GM12864 (cell line): ENCODE data around the gene SLC5A9.
"Not testable (repeated sequence)": the region's sequence is repeated elsewhere in the genome, so short reads cannot be mapped to it uniquely, and the experiment has no call there.

ENCODE experiments used
- DNase-seq: peaks from one replicate; pipeline ENCODE4 v3.0.0-alpha.2; 2011; ENCODE audit warnings: low read depth
- H3K4me3 ChIP-seq: 2 replicates; pipeline ENCODE4 v1.5.1; 2011; ENCODE audit warnings: mild to moderate bottlenecking, low read depth, low read length, control low read depth
- TF ChIP-seq, protein P1 (sequence below): IDR thresholded peaks from 2 replicates; pipeline ENCODE4 v1.5.1; 2011; ENCODE audit warnings: low read depth, mild to moderate bottlenecking, moderate library complexity, low read length, control low read depth, inconsistent platforms; ENCODE audit errors: missing control alignments

The SLC5A9 gene

DNA sequence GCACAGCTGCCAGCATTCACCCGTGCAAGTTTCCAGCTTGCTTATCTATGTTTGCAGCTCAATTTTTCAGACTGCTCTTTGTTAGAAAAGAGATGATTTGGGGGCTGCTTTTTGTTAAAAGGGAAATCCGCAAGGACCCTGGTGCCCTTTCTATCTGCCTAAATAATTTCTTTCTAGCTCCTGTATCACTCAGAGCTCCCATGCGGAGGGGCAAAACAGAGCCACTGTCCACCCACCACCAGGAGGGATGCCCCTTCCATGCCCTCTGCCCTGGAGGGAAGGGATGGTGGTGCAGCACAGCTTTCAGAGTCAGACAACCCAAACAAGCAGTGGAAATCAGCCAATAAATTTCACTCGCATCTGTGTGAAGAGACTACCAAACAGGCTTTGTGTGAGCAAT lies 13.9 kb upstream of the SLC5A9 start:
- no peak for DNase-seq
- TF ChIP-seq, protein P1, sequence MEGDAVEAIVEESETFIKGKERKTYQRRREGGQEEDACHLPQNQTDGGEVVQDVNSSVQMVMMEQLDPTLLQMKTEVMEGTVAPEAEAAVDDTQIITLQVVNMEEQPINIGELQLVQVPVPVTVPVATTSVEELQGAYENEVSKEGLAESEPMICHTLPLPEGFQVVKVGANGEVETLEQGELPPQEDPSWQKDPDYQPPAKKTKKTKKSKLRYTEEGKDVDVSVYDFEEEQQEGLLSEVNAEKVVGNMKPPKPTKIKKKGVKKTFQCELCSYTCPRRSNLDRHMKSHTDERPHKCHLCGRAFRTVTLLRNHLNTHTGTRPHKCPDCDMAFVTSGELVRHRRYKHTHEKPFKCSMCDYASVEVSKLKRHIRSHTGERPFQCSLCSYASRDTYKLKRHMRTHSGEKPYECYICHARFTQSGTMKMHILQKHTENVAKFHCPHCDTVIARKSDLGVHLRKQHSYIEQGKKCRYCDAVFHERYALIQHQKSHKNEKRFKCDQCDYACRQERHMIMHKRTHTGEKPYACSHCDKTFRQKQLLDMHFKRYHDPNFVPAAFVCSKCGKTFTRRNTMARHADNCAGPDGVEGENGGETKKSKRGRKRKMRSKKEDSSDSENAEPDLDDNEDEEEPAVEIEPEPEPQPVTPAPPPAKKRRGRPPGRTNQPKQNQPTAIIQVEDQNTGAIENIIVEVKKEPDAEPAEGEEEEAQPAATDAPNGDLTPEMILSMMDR, result no peak
- no peak overlapping the region for H3K4me3 ChIP-seq

DNA sequence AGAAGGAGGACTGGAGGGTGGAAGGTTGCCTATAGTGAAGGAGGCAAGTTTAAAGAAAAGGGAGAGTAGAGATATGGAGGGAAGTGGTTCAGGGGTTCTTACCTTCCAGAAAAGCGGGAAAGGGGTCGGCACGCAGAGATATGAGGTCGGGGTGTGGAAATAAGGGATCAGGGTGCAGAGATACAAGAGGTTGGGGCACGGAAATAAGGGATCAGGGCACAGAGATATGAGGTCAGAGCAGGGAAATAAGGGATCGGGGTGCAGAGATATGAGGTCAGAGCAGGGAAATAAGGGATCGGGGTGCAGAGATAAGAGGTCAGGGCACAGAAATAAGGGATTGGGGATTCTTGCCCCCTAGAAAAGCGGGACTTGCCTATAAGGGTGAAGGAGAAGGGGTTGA lies 9.1 kb upstream of the SLC5A9 start:
- H3K4me3 ChIP-seq, DNase-seq: not testable (repeated sequence)

DNA sequence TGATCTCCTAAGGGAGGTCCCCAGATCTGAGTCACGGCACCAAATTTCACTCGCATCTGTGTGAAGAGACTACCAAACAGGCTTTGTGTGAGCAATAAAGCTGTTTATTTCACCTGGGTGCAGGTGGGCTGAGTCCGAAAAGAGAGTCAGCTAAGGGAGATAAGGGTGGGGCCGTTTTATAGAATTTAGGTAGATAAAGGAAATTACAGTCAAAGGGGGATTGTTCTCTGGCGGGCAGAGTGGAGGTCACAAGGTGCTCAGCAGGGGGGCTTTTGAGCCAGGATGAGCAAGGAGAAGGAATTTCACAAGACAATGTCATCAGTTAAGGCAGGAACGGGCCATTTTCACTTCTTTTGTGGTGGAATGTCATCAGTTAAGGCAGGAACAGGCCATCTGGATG lies 8.2 kb upstream of the SLC5A9 start:
- not testable (repeated sequence) for DNase-seq, H3K4me3 ChIP-seq

DNA sequence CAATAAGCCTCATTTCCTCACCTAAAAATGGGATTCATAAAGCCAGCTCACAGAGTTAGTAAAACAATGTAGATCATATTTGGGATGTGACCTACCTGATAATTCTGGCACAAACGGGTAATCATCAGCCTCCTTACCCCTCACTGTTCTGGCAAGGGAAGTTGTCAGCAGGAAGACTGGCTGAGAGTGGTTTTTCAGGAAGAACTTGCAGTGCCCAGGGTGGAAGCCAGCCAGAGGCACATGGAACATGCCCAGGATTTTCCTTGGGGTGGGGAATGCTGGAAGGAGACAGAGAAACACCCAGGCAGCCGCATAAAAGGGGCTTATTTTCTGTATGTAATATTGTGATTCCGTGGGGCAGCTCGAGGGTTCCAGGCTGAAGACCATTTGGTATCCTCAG lies 7.7 kb upstream of the SLC5A9 start:
- TF ChIP-seq, protein P1, result no peak
- no peak overlapping the region for H3K4me3 ChIP-seq
- DNase-seq, result no peak

DNA sequence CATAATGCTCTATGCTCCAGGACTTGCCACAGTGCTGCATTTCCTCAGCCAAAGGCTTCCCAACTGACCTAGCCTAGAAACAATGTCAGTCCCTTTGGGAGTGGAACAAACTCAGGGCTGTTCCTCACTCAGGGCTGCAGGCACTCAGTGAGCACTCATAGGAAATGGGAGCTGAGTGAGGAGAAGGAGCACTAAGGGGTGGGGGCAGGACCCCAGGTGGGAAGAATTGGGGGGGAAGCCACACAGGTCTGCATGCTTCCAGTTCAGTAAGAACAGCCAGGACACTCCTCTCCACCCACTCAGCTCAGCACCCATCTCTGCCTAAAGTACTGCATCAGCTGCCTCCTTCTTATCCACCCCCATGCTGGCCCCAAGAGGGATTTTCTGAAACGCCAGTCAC lies 7.3 kb upstream of the SLC5A9 start:
- TF ChIP-seq, protein P1, result no peak
- H3K4me3 ChIP-seq, result no peak overlapping the region
- DNase-seq, result no peak

DNA sequence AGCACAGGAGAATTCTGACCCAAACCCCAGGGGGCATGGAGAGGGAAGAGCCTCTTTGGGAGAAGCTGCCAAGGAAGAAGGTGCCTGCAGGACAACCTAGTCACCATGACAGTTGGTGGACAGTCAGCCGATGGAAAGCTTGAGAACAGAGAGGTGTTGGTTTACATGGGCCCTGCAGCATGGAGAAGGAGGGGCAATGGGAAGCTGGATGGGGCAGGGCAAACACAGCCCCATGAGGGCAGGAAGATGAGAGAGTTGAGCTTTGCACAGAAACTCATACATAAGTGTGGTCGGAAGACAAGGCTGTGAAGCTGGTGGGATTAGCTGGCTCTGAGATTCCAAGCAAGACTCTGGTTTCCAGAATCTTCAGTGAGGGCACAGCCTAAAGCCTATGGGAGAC lies 6.6 kb upstream of the SLC5A9 start:
- TF ChIP-seq, protein P1, result no peak
- DNase-seq, result no peak
- H3K4me3 ChIP-seq, result no peak overlapping the region

DNA sequence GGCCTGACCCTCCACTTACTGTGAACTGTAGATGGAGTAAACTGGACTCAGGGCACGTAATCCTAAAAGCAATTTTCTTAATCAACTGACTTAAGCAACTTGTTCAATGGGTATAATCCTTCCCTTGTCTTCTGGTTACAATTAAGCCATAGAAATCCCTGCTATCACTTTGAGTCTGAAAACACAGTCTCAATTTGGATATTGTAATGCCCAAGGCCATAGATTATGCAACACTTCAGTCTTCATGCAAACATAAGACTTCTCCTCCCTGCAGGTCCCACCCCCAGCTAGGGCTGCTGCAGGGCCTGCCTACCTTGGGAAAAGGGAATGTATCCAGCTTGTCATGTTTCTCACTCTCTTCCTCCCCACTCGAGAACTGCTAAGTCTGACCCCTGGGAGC lies 6.2 kb upstream of the SLC5A9 start:
- DNase-seq, result no peak
- TF ChIP-seq, protein P1, result no peak
- H3K4me3 ChIP-seq, result no peak overlapping the region

DNA sequence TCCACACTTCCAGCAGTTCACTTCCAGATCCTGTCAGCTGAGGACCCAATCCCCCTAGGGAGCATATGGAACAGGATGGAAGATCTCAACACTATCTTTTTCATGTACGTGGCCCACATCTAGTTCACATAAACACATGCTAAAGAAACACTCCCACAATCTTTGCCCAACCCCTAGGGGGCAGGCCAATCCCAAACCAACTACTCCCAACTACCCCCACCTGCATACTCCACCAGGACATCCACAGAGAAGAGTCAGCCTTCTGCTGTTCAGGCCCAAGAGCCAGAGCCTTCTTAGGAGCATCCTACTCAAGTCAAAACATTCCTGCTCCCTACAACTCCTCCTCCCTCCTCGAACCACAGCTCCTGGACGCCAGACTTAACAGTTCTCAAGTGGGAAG lies 5.6 kb upstream of the SLC5A9 start:
- TF ChIP-seq, protein P1, result peak; percentile 32
- no peak overlapping the region for H3K4me3 ChIP-seq
- no peak for DNase-seq
